NCI-H526 treated with DMSO at 0.1 percent for 48 hours (cell line): Measurements from ENCODE around the gene RALGAPA1.
A peak's percentile ranks its signal among the peaks of the same experiment; 100 is the strongest.
"Not testable (repeated sequence)": the region's sequence is repeated elsewhere in the genome, so short reads cannot be mapped to it uniquely, and the experiment has no call there.

ENCODE experiments used
- DNase-seq: peaks from one replicate; lab custom pipeline; 2025; lab: John Stamatoyannopoulos, UW

Gene RALGAPA1

DNA sequence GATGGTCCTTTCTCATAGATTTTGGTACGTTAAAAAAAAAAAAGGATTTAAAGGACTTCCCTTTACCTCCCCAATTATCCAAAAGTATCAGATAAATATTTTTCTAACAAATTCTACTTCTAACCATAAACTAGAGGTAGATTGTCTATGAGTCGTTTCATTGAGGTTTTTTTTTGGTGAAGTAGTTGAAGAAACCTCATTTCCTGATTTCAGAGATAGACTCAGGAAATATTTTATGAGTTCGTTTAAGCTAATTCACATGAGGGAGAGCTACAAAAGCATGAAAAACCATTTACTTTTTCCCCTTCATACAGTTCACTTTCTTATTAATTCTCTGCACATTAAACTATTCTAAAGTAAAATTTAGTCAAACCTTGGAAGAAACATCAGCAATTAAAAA lies 112.5 kb downstream of the RALGAPA1 start:
- DNase-seq, result no peak

DNA sequence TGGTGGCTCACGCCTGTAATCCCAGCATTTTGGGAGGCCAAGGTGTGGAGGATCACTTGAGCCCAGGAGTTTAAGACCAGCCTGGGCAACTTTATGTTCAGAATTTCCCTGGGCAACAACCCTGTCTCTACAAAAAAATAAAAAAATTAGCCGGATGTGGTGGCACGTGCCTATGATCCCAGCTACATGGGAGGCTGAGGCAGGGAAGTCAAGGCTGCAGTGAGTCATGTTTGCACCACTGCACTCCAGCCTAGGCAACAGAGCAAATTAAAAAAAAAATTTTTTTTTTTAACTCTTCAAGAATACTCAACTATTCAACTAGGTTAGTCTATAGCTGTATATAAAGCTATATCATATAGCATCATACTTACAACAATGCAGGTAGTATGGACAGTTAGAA lies 113.0 kb downstream of the RALGAPA1 start:
- no peak for DNase-seq

DNA sequence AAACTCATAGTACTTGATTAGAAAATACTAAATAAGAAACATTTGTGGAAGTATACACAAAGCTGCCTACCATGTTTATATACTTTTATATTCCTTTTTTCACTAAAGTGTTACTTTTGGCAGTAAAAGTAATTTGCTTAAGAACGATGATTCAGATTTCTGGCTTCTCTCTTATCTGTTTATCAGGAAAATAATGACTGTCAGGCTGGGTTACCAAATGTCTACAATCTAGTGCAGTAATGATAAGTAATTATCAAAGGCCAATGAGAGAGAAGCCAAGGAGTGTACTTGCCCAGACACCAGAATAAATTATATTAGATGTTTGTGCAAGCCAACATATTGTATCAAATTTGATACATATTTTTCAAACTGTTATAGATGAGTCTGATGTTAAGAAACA lies 113.4 kb downstream of the RALGAPA1 start:
- no peak for DNase-seq

DNA sequence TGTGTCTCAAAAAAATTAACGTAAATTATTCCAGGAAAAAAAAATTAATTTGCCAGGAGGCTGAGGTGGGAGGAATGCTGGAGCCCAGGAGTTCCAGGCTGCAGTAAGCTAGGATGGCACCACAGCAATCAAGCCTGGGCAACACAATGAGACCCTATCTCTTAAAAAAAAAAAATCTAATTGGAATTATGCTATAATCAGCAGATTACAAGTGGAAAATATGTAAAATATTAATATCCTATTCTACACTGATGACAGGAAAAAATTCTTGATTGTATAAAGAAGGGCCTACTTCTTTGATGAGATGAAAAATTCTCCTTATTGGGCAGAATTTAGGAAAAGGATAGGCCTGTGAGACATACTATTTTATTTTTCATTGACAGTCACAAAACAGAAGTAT lies 114.0 kb downstream of the RALGAPA1 start:
- DNase-seq, result no peak

DNA sequence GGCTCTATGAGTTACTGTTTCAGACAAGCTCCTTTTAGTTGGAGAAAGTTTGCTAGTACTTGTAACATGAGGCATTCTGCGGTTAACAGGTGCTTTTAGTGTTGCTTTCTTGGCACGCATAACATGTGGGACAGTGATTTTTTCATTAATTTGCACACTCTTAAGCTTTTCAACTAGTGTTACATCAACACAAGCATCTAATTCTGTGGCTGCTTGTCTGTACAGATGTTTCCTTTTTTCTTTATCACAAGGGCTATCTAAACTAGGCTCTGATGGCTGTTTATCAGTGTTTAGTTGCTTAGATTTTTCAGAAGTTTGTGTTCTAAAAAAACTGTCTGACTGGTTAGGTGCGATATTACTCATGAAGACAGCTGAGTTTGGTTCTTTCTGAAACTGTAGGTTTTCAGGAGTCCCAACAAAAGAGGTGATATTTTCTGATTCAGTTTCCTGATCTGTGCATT lies 120.1 kb downstream of the RALGAPA1 start:
- no peak for DNase-seq

DNA sequence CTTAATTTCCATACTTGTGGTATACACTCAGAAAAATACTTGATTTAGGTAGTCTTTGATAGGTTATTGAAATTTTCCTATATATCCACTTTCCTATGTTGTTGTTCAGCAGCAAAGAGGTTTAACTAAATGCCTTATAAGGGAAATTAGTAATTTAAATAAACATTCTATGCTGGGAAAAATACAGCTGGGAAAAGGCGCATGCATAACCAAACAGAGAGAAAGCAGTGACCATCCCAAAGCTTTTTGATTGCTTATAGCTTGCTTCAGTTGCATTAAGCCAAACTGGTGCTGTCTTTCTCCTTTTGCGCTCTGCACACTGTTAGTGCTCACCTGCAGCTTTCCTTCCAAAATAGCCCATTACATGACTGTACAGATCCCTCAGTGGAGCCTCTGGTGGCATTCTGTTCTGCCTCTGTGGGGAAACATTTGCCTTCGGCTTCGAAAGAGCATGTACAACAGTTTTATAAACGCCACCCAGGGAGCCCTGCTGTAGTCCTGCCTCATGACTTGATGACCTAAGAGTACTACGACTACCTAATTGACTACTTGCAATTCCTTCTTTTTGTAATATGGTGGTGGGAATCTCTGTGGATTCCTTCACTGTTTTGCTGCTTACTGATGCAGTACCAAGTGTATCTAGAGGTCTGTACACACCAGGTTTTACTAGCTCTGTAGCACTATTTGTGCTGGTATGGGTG lies 120.8 kb downstream of the RALGAPA1 start:
- peak; percentile 1 for DNase-seq

DNA sequence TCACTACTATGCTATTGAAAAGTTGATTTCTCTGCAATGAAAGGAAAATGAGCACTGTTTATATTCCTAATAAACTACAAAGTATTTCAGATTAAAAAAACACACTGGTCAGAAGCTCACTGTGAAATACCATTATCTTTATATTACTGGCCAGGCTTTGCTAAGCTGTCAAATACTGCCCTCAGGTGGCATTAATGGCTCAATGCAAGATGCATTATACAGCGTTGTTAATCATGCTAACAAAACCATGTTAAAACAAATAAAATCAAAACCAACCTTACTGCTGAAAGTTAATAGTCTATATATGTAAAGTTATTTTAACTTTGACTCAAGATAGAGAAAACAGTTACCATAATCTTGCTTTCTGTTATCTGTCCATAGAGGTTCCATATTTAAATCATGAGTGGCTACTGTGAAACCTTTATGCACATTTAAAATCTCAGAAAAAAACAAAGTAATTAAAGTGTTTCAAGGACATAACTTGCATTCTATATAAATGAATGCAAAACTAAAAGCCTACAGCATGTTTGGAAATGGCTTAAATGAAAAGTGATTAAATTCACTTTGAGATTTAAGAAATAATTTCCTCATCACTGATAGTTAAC lies 121.7 kb downstream of the RALGAPA1 start:
- DNase-seq, result peak; percentile 53

DNA sequence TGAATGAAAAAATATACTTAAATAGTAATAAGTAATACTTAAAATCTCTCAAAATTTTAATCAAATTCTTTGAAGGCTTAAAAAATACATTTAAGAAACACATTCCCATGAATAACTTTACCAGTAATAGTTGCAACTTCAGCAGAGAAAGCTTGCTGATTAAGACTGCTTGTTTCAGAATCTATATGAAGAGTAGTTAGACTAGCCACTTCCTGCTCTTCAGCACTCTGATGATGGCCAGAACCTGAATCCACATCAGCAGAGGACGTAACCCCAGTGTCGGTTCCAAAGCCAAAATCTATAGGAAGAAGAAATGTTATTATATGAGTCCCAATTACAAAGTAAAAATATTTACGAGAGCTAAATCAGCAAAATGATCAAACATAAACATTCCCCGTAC lies 125.4 kb downstream of the RALGAPA1 start:
- not testable (repeated sequence) for DNase-seq

DNA sequence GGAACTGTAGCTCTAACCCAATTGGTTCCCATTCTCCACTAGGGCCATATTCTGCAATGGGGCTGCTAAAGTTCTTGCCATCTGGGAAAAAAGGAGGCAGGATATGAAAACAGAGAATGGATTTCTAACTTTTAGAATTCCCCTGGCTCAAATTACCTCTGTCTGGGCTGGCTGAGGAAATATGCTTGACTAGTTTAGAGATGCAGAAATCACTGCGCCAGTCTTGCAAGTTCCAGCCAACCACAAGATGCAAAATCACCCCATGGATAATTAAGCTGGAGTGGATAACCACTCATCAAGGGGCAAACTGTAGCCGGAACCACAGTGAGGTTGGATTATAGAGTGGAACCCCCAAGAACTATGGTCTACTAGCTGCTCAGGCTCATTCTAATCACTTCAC lies 126.3 kb downstream of the RALGAPA1 start:
- no peak for DNase-seq

DNA sequence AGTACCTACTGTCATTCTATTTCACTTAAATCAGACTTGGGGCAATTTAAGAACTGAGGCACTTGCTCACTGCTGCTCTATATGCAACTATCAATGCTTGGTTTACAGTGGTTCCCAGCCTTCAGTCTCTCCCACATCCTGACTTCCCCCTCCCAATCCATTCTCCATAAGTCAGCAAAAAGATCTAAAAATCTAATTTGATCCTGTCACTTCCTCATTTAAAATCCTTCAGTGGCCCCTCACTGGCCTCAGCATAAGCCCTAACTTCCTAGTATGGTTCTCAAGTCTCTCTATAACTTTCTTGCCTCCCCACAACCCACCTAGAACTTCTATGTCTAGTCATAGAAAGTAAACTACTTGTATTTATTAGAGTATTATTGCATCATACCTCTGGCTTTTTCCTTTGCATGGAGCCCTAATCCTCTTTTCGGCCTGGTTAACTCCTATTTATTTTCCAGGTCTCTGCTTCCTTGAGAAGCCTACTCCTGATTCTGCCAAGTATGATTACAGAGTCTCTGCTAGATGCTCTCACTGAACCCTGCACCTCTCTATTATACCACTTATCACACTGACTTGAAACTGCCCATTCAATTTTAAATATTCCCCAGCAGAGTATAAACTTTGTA lies 130.6 kb downstream of the RALGAPA1 start:
- no peak for DNase-seq

DNA sequence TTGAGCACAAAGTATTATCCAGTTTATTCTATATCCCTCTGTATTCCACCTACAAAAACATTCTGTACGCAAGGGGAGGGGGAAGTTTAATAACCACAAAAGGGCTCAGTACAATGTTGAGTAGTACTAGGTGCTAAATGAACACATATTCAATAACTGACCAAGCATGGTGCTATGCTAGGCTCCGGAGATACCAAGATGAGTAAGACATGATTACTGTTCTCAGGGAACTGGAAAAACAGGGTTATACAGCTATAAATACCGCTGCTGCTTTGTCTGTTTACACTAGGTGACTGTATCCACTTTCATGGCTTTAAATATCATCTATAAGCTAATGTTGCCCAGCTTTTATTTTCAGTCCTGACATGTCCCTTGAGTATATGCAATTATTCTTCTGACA lies 139.3 kb downstream of the RALGAPA1 start:
- peak; percentile 81 for DNase-seq

DNA sequence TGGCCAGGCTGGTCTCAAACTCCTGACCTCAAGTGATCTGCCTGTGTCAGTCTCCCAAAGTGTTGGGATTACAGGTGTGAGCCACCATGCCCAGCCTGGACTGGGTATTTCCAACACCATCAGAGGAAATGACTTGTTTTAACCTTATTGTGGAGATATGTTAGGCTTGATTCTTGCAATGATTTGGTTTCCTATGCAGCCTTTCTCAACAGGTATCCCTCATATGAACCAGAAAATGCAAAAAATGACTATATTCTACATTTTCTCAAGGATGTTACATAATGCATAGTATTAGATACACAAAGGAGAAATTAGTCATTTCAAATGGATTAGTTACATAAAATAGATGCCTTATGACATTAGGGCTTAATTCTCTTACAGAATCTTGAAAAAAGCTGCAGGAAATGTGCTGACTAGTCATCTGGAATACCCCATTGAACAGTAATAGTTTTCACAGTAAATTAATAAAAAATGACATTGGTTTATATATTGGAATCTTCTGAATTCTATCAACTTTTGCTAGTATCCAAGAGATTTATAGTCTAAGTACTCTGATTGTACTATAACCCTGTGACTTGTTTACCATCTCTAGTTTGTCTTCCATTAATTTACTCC lies 142.6 kb downstream of the RALGAPA1 start:
- no peak for DNase-seq

DNA sequence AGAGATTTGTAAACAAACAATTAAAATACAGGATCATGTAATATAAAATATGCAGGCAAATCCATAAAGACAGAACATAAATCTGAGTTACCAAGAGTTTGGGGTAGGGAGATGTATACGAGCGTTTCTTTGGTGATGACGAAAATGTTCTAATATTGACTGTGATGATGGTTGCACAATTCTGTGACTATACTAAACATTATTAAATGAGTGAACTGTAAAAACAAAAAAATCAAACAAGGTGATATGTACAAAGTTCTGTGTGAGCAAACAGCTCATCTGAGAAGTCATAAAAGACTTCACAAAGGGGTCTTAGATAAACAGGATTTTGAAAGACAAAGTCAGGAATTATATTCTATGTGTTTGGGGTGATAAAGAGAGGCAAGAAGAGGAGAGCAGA lies 147.2 kb downstream of the RALGAPA1 start:
- no peak for DNase-seq

DNA sequence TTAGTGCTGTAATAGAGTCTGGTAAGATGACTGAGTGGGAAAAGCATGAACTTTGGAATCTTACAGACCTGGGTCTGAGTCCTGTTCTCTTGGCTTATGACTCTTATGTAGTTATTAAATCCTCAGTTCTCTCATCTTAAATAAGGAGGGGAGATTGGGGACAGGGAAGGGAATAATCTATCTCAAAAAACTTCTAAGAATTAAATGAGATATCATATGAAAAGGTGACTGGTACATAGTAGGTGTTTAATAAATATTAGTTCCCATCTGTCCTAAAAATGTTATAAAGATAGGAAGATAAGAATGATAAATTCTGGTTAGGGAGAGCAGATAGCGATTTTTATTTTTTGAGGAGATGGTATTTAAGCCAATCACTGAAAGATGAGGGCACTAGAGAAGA lies 156.1 kb downstream of the RALGAPA1 start:
- DNase-seq, result no peak

DNA sequence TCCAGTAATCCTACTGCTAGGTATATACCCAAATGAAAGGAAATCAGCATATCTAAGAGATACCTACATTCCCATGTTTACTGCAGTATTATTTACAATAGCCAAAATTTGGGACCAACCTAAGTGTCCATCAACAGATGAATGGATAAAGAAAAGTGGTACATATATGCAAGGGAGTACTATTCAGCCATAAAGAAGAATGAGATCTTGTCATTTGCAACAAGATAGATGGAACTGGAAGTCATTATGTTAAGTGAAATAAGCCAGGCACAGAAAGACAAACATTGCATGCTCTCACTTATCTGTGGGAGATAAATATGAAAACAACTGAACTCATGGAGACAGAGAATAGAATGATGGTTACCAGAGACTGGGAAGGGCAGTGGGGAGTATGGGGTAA lies 165.6 kb downstream of the RALGAPA1 start:
- no peak for DNase-seq

DNA sequence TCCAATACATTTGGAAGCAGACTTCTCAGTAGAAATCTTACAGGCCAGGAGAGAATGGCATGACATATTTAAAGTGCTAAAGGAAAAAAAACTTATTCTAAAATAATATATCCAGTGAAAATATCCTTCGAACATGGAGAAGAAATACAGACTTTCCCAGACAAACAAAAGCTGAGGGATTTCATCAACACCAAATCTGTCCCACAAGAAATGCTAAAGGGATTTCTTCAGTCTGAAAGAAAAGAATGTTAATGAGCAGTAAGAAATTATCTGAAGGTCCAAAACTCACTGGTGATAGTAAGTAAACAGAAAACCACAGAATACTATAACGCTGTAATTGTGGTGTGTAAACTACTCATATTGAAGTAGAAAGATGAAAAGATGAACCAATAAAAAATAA lies 171.2 kb downstream of the RALGAPA1 start:
- no peak for DNase-seq

DNA sequence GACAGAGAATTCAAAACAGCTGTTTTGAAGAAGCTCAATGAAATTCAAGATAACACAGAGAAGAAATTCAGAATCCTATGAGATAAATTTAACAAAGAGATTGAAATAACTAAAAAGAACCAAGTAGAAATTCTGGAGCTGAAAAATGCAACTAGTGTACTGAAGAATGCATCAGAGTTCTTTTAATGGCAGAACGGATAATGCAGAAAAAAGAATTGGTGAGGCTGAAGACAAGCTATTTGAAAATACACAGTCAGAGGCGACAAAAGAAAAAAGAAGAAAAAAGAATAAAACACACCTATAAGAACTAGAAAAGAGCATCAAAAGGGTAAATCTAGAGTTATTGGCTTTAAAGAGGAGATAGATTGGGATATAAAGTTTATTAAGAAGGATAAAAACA lies 171.8 kb downstream of the RALGAPA1 start:
- DNase-seq, result no peak

DNA sequence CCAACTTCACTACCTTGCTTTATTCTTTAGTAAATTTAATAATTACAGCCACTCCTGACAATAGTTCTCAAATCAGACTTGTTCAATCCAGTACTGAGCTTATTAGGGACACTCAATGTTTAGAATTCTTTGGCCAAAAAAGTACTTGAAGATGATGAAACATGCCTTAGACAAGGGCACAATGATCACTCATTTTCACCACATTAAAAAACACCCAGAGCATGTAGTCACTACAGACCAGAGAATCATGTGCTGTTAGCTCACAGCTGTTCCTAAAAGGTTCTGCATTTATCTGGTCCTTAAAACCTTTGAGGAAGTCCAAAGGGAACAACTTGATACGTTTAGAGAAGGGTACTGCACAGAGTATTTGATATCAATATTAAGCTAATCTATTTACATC lies 176.4 kb downstream of the RALGAPA1 start:
- DNase-seq, result no peak

DNA sequence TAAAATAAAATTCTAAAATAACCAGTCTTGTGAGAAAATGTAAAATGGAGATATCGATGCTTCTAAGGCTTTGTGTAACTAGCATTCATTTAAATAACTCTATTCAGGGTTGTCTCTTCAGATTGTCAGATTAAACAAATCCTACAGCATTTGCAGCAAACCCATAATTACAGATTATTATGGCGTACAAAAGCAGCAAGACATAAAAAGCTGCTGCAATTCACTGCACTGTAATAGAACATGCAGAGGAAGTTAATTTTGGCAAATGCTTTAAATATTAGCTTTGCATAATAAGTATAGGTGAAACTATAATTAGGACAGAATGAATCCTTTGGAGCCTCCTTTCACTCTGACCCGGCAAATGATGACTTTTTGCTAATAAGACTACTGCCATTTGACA lies 176.8 kb downstream of the RALGAPA1 start:
- DNase-seq, result no peak

DNA sequence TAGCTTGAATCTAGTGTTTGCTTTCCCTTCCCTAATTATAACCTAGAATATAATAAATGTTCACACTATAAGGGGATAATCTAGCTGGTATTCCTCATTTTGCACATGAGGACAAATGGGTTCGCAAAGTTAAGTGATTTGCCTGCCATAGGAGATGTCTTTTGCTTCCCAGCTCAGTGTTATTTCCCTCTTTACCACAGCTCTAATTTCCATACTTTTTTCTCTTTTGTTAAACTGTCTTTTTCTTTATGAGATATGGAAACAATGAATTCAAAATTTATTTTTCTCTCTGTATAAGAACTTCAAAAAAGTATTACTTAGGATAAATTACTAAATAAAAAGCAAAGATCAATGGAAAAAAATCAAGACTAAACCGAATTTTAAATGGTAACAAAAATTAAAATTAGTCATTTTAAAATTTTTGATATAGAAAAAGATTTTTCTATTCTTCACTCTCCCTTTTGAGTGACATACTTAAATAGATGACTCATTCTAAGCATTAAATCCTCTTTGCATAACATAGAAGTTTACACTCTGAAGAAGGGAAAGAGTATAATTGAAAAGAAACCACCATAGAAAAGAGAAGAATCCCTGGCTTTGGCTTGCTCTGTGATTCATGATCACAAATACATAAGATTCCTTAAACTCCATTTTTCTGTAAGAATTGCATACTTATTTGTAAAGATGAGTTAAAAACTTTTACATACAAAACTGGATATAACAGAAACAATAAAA lies 177.9 kb downstream of the RALGAPA1 start:
- DNase-seq, result no peak

DNA sequence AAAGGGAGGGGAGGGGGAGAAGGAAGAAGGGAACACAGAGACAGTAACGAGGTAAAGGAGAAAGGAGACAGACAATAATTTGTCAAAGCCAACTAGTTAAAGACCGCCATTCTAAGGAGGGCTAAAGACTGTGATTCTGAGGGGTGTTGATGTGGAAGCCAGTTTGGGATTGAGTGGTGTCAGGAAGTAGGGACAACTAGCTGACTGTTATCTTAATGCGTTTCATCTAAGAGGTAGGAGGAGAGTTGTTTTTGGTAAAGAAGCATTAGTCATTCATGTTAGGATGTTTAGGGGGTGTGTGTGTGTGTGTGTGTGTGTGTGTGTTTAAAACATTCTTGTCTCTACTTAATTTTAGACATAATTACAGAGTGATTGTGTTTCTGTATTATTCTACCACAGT lies 180.1 kb downstream of the RALGAPA1 start:
- no peak for DNase-seq

DNA sequence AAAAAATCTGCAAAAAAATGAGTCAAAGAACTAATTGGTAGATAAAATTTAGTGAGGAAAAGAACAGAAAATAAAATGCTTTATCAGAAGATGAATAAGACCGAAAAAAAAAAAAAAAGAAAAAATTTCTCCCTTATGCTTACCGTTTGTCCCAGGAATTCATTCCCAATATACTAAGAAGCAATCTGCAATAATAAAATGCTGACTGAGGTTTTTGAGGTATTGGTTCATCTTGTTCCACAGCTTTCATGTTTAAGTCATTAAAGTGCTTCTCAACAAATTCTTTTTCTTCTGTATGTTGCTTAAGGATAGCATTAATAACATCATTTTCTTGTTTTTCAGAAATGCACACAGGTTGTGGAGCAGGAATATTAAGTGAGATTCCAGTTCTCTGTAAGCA lies 182.1 kb downstream of the RALGAPA1 start:
- DNase-seq, result not testable (repeated sequence)
